Astrocyte (in vitro differentiated cells and primary cell): ENCODE results near the gene BCR.

Experiments
- CTCF ChIP-seq: IDR thresholded peaks from 2 replicates; pipeline ENCODE4 v1.5.1; 2011; ENCODE audit warnings: low read depth, mild to moderate bottlenecking, inconsistent platforms, low read length, moderate library complexity; ENCODE audit not compliant: insufficient read depth
- EZH2 ChIP-seq: IDR thresholded peaks from 2 replicates; pipeline ENCODE4 v1.6.1; 2012; ENCODE audit warnings: mild to moderate bottlenecking, low read length, inconsistent platforms; ENCODE audit not compliant: insufficient read depth

GRCh38 chr22:23270212-23270733 lies 90.0 kb downstream of the BCR start:
- TF ChIP-seq CTCF (peak; percentile 19), EZH2 (no peak)
